OCI-M2 (cell line): ENCODE results near the gene ZNF263.
A peak's percentile ranks its signal among the peaks of the same experiment; 100 is the strongest.

Source experiments
- DNase-seq: peaks from one replicate; lab custom pipeline; 2025; ENCODE audit not compliant: unreplicated experiment; lab: John Stamatoyannopoulos, UW

The ZNF263 gene

GRCh38 chr16:3282730-3283542 lies at the start of gene ZNF263:
TSS of gene ZNF263 (plus strand) at chr16:3283491. CDS start at chr16:3283819, 328 bp downstream.
- DNase-seq, result peak; percentile 42

GRCh38 chr16:3234543-3234856 lies 48.8 kb upstream of the ZNF263 start:
- no peak for DNase-seq

- peak; percentile 76 for DNase-seq
Measured at GRCh38 chr16:3234857-3235561, 48.3 kb upstream of the ZNF263 start, which contains the start of gene ZNF200. TSS of gene ZNF200 (minus strand) at chr16:3235158. CDS start at chr16:3233755, 1,403 bp downstream.

- no peak for DNase-seq
Measured at GRCh38 chr16:3235856-3236669, 47.2 kb upstream of the ZNF263 start.

GRCh38 chr16:3241761-3242160 lies 41.5 kb upstream of the ZNF263 start:
- no peak for DNase-seq

GRCh38 chr16:3242709-3243108 lies 40.6 kb upstream of the ZNF263 start:
- no peak for DNase-seq

GRCh38 chr16:3243882-3244281 lies 39.4 kb upstream of the ZNF263 start:
- DNase-seq, result no peak

GRCh38 chr16:3246002-3246401 lies 37.3 kb upstream of the ZNF263 start:
- no peak for DNase-seq

- DNase-seq, result no peak
Measured at GRCh38 chr16:3246876-3247275, 36.4 kb upstream of the ZNF263 start.

GRCh38 chr16:3248596-3248995 lies 34.7 kb upstream of the ZNF263 start:
- DNase-seq, result no peak

- DNase-seq, result no peak
Measured at GRCh38 chr16:3249020-3249419, 34.3 kb upstream of the ZNF263 start.

- no peak for DNase-seq
Measured at GRCh38 chr16:3249451-3249850, 33.8 kb upstream of the ZNF263 start.

- no peak for DNase-seq
Measured at GRCh38 chr16:3252967-3253366, 30.3 kb upstream of the ZNF263 start.

GRCh38 chr16:3254309-3254708 lies 29.0 kb upstream of the ZNF263 start:
- DNase-seq, result no peak

- DNase-seq, result no peak
Measured at GRCh38 chr16:3256146-3256865, 27.0 kb upstream of the ZNF263 start, which contains the start of gene MEFV. TSS of gene MEFV (minus strand) at chr16:3256633. CDS start at chr16:3256587, 46 bp downstream.

GRCh38 chr16:3256866-3257465 lies 26.3 kb upstream of the ZNF263 start:
- DNase-seq, result no peak

- no peak for DNase-seq
Measured at GRCh38 chr16:3259836-3260235, 23.5 kb upstream of the ZNF263 start.

GRCh38 chr16:3262517-3262916 lies 20.8 kb upstream of the ZNF263 start:
- DNase-seq, result no peak

GRCh38 chr16:3264137-3265036 lies 18.9 kb upstream of the ZNF263 start:
- peak; percentile 73 for DNase-seq
